HFFc6 (cell line): Measurements from ENCODE around the gene SMIM45.

Experiments used
- DNase-seq: peaks from one replicate; pipeline ENCODE4 v3.0.0-alpha.2; 2018
- H3K27ac Mint-ChIP-seq: 2 replicates; pipeline ENCODE4 v1.8.0; 2020; ENCODE audit warnings: mild to moderate bottlenecking, mixed read lengths
- H3K27me3 Mint-ChIP-seq: 2 replicates; pipeline ENCODE4 v1.8.0; 2021; ENCODE audit warnings: mild to moderate bottlenecking, moderate library complexity, mixed read lengths; ENCODE audit not compliant: insufficient read depth
- H3K36me3 Mint-ChIP-seq: 2 replicates; pipeline ENCODE4 v1.8.0; 2021; ENCODE audit warnings: low read depth, mixed read lengths
- H3K4me1 Mint-ChIP-seq: 2 replicates; pipeline ENCODE4 v1.8.0; 2020; ENCODE audit warnings: low read depth, mixed read lengths
- H3K4me3 Mint-ChIP-seq: 2 replicates; pipeline ENCODE4 v1.8.0; 2020; ENCODE audit warnings: mild to moderate bottlenecking, moderate library complexity, mixed read lengths
- H3K9me3 Mint-ChIP-seq: 2 replicates; pipeline ENCODE4 v1.8.0; 2020; ENCODE audit warnings: mild to moderate bottlenecking, mixed read lengths
- CTCF ChIP-seq: fragments of 200-600 bp; sonication (generic); IDR thresholded peaks from 2 replicates; pipeline ENCODE4 v1.5.0; 2021; ENCODE audit warnings: antibody characterized with exemption, mild to moderate bottlenecking

The SMIM45 gene

DNA sequence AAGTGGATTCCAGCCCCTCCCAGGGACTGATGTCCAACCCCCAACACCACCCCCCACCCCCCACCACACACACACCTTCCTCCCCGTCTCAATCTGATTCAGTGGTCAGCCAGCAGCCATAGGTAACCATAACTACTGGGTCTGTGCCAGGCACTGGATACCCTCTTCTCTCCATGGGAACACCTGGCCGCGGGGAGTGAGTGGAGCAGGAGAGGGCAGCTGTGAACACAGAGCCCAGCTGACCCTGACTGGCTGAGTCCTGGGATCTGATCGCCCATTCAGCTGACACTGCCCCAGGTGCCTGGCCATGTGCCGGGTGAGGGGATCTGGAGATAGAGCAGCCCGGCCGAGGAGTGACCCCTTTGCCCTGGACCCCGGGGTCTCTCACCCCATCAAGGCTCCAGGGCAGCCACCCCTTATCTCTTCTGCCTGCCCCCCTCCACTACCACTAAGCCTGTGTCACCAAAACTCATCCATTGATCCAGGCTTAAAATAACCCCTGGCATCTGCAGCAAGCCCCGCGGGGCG is 34.5 kb upstream of the SMIM45 start:
- TF ChIP-seq CTCF: no peak
- H3K4me3 Mint-ChIP-seq: no peak overlapping the region
- H3K4me1 Mint-ChIP-seq: peaks cover 5% of the 10 kb centered on the region; the same call in 1 of the 2 replicates
- H3K27me3 Mint-ChIP-seq: peaks cover 30% of the 10 kb centered on the region
- H3K9me3 Mint-ChIP-seq: no peaks in the 10 kb centered on the region
- H3K36me3 Mint-ChIP-seq: no peaks in the 10 kb centered on the region
- no peak overlapping the region for H3K27ac Mint-ChIP-seq
- no peak for DNase-seq

DNA sequence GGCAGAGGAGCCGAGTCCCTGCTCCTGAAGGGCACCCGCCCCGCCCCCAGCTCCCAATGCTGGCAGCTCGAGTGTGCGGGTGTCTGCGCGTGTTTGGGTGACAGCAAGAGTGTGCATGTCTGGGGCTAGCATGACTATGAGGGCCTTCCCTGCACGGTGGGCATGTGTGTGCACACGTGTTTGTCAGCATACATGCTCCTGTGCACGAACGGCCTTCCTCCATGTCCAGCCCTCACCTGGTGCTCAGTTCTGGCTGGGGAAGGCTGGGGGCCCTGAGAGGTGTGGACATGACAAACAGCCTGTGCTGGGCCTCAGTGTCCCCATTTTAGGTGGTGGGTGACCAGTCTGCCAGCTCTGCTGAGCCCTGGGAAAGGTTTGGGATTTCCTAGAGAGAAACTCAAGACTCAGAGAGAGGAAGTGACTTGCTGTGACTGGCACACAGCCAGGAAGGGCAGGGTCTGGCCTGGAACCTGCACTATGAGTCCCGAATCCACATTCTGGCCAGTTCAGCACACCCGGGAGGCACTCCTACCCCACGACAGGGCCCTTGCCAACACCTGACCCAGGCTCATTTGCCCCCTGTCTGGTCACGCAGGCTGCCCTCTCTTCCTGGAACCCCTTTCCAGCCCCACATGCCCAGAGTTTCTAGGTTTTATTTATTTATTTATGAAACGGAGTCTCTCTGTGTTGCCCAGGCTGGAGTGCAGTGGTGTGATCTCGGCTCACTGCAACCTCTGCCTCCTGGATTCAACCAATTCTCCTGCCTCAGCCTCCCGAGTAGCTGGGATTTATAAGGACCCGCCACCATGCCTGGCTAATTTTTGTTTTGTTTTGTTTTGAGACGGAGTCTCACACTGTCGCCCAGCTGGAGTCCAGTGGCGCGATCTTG is 33.8 kb upstream of the SMIM45 start:
- Mint-ChIP-seq H3K4me3 (no peak overlapping the region), H3K27ac (no peak overlapping the region), H3K36me3 (no peaks in the 10 kb centered on the region), H3K27me3 (peaks cover 25% of the 10 kb centered on the region), H3K9me3 (no peaks in the 10 kb centered on the region), H3K4me1 (peaks cover 5% of the 10 kb centered on the region; the same call in 1 of the 2 replicates)
- no peak for DNase-seq
- no peak for TF ChIP-seq CTCF

DNA sequence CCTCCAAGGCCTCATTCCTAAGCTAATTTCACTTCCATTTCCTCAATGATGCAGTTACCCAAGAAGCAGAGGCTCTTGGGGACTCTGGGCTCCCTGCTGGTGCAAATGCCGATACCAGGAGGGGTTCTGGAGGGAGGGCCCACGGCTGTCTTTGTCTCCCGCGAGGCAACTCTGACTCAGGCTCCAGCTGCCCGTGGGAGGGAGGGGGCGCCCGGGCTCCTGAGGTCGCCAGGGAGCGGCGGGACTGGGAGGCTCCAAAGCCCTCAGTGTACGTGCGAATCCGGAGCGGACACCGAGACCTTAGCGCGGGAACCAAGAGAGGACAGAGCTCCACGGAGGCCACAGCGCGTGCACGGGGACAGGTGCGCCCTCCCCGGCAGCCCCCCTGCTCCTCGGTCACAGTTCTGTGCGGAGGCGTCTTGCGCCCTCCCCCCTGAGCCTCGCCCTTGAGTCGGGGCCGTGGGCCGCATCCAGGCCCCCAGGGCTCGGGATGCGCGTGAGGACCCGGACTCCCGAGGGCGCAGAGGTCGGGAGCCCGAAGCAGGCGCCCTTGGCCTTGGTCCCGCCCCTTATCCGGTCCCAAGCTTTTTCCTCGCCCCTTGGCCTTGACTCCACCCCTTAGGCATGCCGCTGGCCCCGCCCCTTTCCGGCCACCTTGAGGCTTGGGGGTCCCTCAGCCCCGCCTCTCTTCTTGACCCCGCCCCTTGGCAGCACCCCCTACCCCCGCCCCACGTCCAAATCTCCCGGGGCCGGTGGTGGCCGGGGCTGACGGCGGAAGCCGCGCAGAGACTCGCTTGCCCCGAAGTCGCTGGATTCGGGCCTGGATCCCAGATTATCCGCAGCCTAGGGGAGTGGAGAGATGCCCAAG is 32.4 kb upstream of the SMIM45 start:
- H3K4me1 Mint-ChIP-seq: peaks cover 5% of the 10 kb centered on the region; the same call in 1 of the 2 replicates
- H3K4me3 Mint-ChIP-seq: peak overlapping the region; percentile 37
- H3K27ac Mint-ChIP-seq: no peak overlapping the region
- peaks cover 22% of the 10 kb centered on the region for H3K27me3 Mint-ChIP-seq
- DNase-seq: no peak
- H3K36me3 Mint-ChIP-seq: no peaks in the 10 kb centered on the region
- no peak for TF ChIP-seq CTCF
- H3K9me3 Mint-ChIP-seq: no peaks in the 10 kb centered on the region

- Mint-ChIP-seq H3K4me3 (no peak overlapping the region), H3K36me3 (no peaks in the 10 kb centered on the region)
These were observed 31.5 kb upstream of the SMIM45 start for GRCh38 chr22:41920271-41920976.

More at GRCh38 chr22:41920271-41920976, 31.5 kb upstream of the SMIM45 start:
- Mint-ChIP-seq H3K27me3 (peaks cover 18% of the 10 kb centered on the region), H3K27ac (no peak overlapping the region), H3K4me1 (peaks cover 5% of the 10 kb centered on the region; the same call in 1 of the 2 replicates), H3K9me3 (no peaks in the 10 kb centered on the region)
- no peak for TF ChIP-seq CTCF
- no peak for DNase-seq
